ENCODE measurements around the gene STARD10. TPM values are rescaled to one million over a fixed set of nuclear protein-coding genes. Genes with fewer than 3 reads are reported as not detected.

The STARD10 gene
- polyA plus RNA-seq, 12 donors = 34.8 to 66.5 (median 51.8) TPM; not detected in 1

DNA sequence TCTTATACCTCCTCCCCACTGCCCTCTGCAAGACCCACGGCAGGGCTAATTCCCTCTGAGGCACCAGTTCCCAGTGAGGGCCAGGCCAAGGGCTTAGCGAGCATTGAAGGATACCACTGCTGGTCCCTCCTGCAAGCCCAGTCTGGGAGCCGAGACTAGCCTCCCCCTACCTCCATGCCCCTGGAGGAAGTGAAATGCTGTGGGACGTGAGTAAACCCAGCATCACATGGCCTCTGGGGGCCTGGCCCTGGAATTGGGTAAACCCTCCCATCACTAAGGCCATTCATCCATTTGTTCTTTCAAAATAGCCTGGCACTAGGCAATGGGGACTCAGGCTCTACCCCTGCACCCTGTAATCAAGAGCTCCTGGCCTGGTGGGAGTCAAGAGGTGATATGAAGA is 66.3 kb downstream of the STARD10 start:
- DNase-seq = no peak

DNA sequence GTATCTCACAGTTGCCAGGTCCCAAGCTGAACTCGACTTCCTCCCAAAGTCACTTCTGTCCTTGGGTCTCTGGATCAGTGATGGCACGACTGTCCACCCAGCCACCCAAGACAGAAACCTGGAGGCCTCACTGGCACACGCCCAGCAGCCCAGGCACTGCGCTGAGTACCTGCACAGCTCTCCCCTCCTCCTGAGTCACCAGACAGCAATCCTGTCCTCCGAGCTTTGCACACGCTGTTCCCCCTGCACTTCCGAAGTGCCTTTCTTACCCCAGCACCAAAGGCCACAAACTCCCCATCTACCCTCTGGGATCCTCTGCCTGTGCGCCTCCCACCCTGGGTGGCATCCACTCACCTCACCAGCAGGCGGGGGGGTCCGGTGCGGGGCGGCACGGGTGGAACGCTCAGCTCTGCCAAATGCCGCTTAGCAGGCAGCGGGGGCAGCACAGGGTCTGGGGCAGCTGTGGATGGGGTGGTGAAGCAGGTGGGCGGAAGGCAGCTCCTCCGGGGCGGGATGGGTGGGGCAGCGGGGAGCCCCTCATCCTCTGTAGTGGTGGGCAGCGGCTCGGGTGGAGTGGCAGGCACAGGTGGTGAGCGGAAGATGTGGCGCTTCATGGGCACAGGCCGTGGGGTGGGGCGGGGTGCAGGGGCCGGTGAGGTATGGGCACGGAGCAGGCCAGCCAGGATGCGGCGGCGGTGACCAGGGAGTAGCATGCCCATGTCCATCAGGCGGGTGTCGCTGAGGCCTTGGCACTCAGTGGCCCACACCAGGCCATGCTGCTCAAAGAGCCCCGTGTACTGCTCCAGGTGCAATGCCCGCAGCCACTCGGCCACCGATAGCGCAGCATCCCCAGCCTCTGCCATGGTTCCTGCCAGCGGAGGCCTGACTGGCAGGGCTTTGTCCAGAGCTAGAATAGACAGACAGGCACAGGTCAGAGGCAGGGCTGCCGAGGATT is 67.3 kb downstream of the STARD10 start:
- no peak for DNase-seq

DNA sequence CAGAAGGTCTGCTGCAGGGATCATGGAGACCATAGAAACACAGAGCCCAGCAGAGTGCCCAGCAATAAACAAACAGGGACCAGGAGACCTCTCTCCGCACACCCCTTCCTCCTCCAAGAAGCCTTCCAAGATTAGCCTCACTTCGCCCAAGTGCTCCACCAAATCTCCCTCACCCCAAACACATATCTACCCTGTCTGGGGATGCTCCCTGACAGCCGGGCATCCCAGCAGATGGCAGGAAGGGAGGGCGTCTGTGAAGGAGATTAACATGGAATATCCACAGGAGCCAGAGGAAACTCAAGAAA is 68.2 kb downstream of the STARD10 start:
- no peak for DNase-seq

DNA sequence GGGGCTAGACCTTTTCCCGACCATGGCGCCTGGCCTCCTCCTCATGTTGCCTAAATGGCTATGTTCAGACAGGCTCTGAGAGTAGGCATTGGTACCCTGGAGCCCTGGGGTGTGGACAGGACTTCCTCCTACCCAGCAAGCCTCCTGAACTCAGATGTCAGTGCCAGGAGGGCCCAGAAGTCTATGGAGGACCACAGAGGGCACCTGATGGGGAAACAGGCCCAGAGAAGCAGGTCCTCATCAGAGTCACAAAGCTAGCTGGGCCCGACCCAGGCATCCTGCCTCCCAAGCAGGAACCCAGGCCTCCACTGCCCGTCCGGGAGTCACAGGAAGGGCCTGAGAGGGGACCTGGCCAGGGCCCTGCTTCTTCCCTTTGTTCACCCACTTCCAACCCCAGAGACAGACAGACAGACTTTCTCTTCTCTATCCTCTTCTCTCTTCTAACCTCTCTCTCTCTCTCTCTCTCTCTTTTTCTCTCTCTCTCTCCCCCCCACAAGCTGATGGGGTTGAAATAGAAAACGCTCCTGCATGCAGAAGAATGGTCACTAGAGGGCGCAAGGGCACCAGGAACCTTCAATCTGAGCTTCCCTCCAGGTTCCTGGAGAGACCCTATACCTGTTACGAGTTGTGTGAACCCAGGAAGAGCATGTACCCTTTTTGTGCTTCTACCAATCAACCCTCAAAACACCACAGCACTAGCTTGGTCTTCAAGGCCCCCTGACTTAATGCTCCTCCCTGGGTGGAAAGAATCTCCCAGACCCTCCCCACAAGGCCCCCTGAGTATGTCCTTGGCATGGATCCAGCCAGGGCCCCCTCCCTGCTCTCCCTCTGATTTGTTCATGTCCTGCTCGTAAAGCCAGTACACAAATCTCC is 68.8 kb downstream of the STARD10 start:
- peak; percentile 89 for DNase-seq

DNA sequence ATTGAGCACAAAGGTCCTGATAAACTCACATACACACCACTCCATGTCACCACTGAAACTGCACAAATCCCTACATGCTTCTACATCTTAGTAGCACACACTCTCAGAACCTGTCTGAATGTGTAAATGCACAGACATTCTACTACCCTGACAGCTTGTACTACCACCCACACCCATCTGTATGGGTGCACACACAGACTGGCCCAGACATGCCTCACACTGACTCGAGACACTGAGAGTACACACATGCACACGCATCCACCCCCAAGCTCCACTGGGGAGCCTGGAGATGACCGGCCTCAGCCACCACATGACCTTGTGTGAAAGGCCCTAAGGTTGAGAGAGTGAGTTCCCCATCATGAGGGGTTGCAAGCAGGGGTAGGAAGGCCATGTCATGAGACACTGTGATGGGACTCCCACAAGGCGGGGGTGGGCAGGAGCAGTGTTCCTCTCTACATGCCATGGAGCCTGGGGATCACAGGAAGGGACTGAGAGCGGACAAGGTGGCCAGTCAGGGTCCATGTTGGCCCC is 69.8 kb downstream of the STARD10 start:
- no peak for DNase-seq

DNA sequence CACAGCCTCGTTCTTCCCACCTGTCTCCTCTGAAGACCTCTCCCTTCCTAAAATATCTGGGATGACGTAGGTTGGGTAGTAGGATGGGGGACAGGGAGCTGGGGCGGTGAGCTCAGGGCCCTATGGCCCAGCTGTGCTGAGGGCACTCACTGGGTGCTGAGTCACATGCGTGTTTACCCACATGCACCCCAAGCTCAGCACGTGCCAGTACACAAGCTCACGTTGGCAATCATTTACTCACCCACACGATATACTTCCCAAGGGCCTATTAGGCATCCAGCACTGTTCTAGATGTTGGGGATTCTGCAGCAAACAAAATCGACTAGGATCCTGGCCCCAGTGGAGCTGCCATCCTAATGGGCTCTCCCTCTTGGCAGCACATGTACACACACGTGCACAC is 70.3 kb downstream of the STARD10 start:
- DNase-seq = no peak

DNA sequence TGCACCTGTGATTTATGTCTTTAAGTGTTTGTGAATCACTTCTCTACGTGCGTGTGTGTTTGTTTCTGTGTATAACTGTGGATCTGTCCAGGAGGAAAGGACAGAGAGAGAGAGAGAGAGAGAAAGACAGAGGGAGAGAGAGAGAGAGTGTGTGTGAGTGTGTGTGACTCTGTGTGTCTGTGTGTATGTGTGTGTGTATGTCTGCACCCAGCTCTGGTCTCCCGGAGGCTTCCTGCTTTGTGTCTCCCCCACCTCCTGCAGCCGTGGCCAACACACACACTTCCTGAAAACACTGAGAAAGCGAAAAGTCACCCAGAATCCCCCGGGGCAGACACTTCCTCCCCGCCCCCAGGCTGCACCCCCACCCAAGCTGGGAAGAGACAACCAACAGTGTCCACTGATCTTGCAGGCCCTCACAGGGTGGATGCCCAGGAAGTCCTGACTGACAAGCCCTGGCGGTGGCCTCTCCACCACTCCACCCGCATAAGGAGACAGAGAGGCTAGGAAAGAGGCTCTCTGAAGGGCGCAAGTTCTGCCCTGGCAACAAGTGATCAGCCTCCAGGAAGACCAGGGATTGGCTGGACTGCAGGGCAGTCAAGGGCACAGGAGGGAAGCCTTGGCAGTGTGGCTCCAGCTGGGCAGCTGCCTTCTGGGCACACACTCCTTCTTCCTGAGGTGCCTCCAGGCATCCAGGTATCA is 71.6 kb downstream of the STARD10 start:
- DNase-seq = peak; percentile 92

DNA sequence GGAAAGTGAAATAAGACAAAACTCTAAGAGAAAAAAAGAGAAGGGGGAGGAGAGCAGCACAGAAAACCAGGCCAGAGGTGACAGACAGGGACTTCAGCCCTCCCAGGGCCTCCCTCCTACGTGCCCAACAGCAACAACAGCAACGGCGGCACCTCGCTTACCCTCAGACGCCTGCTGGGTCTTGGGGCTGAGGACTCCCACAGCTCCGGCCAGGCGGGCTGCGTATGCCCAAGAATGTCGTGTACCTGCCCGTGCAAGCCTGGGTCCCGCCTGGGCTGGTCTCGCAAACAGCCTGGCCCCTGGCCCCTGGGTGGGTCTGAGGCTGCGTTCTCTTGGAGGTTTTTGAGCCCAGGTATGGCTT is 72.2 kb downstream of the STARD10 start:
- DNase-seq = no peak

DNA sequence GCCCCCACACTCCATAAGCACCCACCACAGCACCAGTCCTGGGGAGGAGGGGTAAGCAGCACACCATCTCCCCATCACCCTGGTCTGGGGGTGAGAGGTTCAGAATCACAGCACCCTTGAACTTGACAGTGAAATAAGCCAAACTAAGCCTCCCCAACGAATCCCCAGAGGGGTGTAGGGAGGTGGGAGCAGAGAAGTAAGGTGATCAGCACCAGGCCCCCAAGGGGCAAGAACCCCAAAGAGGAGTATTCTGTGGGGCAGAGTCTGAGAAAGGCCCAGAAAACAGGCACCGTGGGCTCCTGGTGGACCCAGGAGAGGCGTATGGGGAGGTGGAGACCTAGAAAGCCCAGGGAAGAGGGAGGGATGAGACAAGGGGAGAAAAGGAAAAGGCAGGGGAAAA is 72.6 kb downstream of the STARD10 start:
- DNase-seq = no peak

DNA sequence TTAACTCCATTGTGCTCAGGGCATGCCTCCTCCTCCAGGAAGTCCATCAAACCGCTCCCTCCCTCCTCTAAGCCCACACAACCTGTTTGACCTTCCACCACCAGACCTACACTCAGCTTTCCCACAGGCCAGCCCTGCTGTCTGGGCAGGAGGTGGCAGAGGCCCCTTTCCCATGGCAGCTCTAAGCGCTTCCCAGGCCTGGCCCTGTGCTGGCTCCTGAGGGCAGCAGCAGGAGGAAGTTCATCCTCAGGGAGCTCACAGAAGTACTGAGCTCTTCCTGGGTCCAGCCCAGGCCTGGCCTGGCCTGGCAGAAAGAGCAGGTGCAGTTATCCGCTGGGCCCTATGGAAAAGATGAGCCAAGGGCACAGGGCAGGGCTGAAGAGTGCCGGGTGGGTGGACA is 73.1 kb downstream of the STARD10 start:
- DNase-seq = no peak

DNA sequence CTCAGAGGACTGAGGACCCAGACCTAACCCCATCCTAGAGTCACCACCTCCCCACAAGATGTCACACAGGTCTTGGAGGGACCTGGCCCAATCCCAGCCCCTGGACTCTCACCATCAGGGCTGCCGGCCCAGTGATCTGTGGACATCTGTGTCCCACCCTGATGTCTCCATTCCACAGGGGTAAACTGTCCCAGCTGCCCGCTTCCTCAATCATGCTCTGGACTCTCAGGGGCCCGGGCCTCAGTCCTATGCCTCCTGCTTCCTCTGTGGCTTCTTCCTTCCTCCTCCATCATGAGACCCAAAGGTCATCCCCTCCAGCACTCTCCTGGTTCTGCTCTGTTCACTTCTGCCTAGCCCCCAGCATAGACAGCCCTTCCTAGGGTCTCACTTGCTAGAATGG is 73.8 kb downstream of the STARD10 start:
- no peak for DNase-seq

DNA sequence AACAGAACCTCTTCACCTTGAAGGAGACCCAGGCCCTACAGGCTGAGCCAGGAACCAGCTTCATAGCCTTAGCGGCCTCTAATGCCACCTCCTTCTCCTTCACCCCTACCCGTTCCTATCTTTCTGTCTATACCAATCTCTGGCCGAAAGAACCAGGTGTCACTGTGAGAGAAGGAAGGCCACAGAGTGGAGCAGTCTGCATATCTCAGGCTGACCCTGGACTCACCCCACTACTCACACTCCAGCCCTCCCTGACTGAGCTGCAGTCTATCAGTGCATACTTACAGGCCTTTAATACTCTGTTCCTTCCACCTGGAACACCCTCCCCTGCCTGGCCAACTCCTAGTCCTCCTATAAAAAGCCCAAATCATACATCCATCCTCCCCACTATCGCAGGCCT is 74.3 kb downstream of the STARD10 start:
- DNase-seq = no peak

DNA sequence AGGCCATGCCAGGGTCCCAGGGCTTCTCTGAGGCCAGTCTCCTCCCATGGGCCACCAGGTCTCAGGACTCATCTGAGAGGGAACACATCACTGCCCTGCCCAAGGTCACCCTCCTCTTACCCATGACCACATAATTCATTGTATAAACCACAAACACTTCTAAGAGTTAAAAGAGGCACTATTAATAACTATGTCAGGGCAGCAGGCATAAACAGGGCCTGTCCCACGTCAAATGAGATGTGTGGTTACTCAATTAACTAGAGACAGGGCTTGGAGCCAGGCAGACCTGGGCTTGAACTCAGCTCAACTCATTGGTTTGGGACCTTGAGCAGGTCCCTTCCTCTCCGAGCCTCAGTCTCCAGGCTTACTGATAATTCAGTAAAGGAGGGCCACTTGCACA is 74.7 kb downstream of the STARD10 start:
- no peak for DNase-seq

DNA sequence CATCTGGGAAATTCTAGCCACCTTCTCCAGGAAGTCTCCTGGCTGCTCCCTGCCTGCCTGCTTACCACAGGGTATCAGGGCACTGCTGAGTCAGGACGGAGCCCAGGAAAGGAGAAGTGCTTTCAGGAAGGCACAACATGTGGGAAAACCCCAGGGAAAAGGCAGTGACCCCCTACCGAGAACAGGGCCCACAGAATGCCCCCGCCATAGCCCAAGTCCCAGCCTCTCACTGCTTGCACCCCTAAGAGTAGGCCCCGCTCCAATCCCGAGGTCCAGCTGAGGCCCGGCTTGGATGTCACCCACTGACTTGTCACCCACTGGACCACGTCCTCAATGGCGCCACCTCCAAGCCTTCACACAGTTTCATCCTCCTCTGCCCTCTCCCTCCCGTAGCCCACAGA is 75.7 kb downstream of the STARD10 start:
- no peak for DNase-seq

DNA sequence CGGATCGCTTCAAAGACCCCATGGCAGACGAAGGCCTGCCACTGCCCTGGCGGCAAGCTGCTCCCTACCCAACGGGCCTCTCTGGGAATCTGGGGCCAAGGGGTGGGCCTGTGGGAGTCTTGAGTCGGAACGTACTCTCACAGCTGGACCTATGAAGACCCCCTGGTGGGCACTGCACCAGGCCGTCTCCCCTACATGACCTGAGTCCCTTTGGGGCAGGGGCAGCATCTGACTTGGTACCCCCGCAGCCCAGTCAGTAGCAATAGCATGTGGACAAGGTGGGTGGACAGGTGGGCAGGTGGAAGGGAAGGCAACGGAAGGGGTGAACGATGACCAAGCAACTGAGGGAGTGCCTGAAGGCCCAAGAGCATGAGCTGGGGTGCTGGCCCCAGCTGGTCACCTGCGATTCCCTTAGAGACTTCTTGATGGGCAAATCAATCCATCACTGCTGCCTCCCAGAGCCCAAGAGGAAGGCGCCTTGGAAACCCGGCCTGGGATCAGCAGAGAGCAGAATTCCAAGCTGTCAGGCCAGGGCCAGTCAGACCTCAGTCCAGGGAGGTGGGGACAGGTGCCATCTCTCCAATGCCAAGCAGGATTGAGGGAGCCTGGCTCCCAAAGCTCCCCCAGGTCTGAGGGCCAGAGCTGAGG is 76.9 kb downstream of the STARD10 start:
- DNase-seq = no peak

DNA sequence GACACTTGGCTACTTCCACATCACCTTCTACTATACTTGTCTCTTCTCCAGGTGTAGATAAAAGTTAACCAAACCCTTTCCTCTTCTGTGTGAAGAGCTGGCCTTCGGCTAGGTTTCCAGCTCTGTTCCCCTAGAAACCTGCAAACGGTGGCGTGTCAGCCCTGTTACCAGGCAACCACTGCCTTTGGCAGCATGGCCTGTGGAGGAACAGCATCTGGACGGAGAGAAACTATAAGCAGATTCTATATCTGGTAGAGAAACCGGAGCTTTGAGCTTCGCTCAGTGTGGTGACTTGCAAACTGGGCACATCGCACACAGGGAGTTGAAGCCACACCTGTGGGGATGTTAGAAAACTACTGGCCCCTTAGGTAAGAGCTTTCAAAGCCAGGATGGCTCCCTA is 77.6 kb downstream of the STARD10 start:
- peak; percentile 80 for DNase-seq

DNA sequence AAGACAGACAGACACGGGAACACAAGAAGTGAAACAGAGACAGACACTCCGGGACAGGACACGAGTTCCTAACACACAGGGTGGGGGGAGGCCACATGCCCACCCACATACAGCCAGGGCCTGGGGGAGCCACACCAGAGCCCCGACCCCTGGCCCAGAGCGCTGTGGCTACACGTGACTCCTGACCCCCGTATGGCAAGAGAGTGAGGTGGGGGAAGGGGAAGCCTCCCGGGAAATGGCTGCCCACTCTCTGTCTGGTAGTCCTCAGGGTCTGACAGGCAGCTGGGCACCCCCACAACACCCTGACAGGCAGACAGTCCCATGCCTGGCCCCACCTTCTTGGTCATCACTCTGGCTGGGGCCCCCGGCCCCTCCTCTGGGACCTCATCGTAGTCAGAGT is 81.0 kb downstream of the STARD10 start:
- no peak for DNase-seq

DNA sequence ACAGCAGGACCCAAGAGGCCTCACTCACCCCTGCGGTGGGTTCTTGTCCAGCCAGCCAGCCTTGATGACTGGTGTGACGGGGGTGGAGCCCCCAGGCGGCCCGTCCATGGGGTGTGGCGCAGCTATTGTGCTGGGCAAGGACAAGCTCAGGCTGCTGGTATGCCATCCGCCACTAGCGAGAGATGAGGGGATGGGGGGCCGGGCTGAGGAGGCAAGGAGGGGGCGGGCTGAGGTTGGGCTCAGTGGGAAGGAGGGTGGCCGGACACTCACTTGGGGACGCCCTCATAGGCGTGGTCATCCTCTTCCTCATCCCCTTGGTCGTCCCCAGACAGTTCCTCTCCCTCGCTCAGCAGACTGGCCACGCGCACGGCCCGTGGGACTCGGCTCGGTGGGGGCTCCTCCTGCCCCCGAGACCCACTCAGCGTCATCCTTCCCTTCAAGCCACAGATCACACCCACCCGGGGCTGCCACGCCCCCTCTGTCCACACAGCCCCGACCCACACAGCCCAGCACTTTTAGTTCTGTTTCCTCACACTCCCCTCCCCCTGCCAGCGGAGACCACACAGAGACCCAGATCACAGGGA is 81.6 kb downstream of the STARD10 start:
- no peak for DNase-seq

DNA sequence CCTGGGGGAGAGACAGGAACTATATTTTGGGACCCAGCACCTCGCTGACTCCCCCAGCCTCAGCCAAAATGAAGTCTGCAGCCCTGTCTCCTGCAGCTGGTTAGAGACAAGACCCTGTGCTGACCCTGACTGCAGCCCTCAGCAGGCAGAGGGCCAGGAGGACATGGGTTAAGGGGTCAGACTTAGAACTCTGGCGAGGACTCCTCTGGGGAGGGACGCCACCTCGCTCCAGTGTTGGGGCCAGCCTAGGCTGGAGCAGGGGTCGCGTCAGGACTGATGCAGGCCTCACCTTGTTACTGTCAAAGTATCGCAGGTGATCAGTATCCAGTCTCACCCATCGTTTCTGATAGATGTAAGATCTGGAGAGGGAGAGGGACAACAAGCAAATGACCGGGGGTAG is 82.7 kb downstream of the STARD10 start:
- DNase-seq = no peak

DNA sequence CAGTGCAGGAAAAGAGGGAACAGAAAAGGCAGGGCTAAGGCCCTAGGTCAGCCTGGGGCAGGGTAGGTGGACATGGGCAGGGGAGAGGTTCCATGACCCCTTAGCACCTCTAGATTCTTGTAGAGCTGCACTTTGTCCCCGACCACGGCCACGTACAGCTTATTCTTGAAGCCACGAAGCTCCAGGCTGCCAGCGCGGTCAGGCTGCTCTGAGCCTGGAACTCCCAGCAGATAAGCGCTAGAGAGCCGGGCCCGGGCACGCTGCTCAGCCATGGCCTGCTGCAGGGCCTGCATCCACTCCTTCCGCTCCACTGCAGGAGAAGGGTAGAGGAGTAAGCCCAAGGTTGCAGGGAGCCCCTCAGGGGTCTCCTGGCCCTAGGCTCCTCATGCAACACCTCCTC is 83.6 kb downstream of the STARD10 start:
- no peak for DNase-seq

DNA sequence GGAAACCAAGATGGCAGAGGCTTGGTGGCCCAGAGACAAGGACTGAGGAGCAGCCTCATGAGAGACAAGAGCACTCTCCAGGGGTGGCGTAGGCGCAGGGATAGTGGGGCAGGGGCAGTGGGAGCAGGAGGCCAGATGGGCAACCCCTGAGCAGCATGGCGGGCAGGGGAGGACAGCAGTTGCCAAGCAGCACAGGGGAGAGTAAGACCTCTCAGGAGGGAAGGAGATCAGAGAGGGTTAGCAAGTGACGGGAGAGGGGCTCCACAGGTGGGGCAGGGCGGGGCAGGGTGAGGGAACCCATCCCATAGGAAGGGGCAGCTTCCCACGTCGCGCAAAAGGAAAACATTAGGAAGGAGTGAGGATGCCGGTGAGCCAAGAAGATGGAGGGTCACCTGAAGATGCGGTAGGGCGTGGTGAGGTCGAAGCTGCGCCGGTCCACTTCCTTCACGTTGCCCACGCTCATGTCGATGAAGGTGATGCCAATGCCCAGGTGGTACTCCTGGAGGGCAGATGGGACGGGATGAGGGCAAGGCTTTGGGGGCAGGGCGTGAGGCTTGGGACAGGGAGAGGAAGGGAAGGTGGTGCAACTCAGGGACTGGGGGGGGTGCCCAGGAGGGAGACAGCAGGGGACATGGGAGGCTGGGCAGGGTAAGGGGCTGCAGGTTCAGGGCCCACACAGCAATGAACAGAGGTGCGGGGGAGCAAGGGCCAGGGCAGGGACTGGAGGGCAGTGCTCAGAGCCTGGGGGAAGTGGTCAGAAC is 84.2 kb downstream of the STARD10 start:
- DNase-seq = no peak

Measured in muscle of arm (tissue), 12 donors.